Tibial nerve (tissue), 4 donors: Measurements from ENCODE around the gene TBC1D5. TPM values are rescaled to one million over a fixed set of nuclear protein-coding genes. Genes with fewer than 3 reads are reported as not detected.
"Not testable (repeated sequence)": the region's sequence is repeated elsewhere in the genome, so short reads cannot be mapped to it uniquely, and the experiment has no call there.

Experiments used
- DNase-seq, 2 donors: peaks; one replicate each; pipeline ENCODE4 v3.0.0-alpha.2; 2019; ENCODE audit warnings: low spot score in 2 of 2
- H3K27ac ChIP-seq, 4 donors: fragments of 200-600 bp; sonication (generic) in 3 of 4; one replicate each; pipeline ENCODE4 v1.5.1; 2017 to 2019; ENCODE audit warnings: mild to moderate bottlenecking in 1 of 4
- H3K27me3 ChIP-seq, 2 donors: fragments of 200-600 bp; sonication (generic) in 1 of 2; one replicate each; pipeline versions ENCODE4 v1.5.1 to v1.6.0; 2017 to 2019
- H3K36me3 ChIP-seq, 3 donors: fragments of 200-600 bp; sonication (generic); one replicate each; pipeline ENCODE4 v1.5.1; 2018 to 2019
- H3K4me1 ChIP-seq, 4 donors: fragments of 200-600 bp; sonication (generic) in 3 of 4; one replicate each; pipeline ENCODE4 v1.5.1; 2017 to 2019
- H3K4me3 ChIP-seq, 4 donors: fragments of 200-600 bp; sonication (generic) in 3 of 4; one replicate each; pipeline ENCODE4 v1.5.1; 2017 to 2019; ENCODE audit warnings: mild to moderate bottlenecking in 1 of 4, moderate library complexity in 1 of 4
- H3K9me3 ChIP-seq, 4 donors: fragments of 200-600 bp; sonication (generic) in 3 of 4; one replicate each; pipeline ENCODE4 v1.5.1; 2017 to 2019
- EP300 ChIP-seq, 2 donors: sonication (generic); formaldehyde crosslinking; IDR thresholded peaks; one replicate each; pipeline ENCODE4 v1.6.1; 2017; ENCODE audit warnings: antibody characterized with exemption in 2 of 2, mild to moderate bottlenecking in 1 of 2
- POLR2A ChIP-seq, 2 donors: fragments of 450-650 bp; IDR thresholded peaks; one replicate each; pipeline ENCODE4 v1.6.1; 2017; ENCODE audit warnings: antibody characterized with exemption in 2 of 2, mild to moderate bottlenecking in 2 of 2, moderate library complexity in 2 of 2
- WGBS, 2 donors: methylation state at CpG; one replicate each; pipeline ENCODE4 v1.1.5; 2018; 5-methylcytosine and 5-hydroxymethylcytosine counted together
- total RNA-seq, 4 donors: library from RNA; depleted of rRNA; stranded (reverse); fragments of >200 nt; gene quantifications; one replicate each; pipeline ENCODE4 v1.1.0, GENCODE V29; 2016
- TF ChIP-seq, protein P1 (sequence below), 5 experiments: fragments of 200-600 bp in 3 of 5; fragments of 450-650 bp in 2 of 5; sonication (generic) in 3 of 5; IDR thresholded peaks; one replicate each; pipeline ENCODE4 v1.5.1; 2016 to 2019; ENCODE audit warnings: antibody characterized with exemption in 5 of 5, mild to moderate bottlenecking in 3 of 5, moderate library complexity in 2 of 5

TBC1D5 gene
- total RNA-seq, 4 donors from 2014 or later = 55.2 to 128 (median 79.4) TPM

DNA sequence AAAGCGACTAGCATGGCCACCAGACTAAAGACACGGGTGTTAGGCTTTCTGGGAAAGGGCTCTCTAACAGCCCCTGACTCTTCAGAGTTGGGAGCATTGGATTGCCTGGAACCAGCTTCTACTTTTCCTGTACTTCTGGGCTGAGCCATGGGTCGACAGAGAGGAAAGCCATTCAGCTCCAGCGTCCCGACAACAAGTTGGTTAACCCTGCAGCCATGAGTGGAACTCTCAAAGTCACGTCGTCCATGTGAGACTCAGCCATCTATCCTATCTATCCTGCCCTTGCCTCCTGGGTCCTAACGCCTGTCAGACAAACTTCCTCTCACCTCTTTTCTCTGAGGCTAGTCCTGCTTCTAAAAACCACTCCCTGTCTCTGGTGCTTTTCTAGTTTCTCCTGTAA lies 32.6 kb upstream of the TBC1D5 start:
- H3K36me3 ChIP-seq = no peaks in the 10 kb centered on the region
- H3K9me3 ChIP-seq = peaks cover 0 to 3% (median 0%) of the 10 kb centered on the region in 4 donors
- H3K4me1 ChIP-seq = peaks cover 0 to 5% (median 0%) of the 10 kb centered on the region in 4 donors
- TF ChIP-seq EP300 (IDR thresholded peaks at IDR 0.05) (no peak), POLR2A (IDR thresholded peaks at IDR 0.05) (no peak)
- TF ChIP-seq, protein P1, sequence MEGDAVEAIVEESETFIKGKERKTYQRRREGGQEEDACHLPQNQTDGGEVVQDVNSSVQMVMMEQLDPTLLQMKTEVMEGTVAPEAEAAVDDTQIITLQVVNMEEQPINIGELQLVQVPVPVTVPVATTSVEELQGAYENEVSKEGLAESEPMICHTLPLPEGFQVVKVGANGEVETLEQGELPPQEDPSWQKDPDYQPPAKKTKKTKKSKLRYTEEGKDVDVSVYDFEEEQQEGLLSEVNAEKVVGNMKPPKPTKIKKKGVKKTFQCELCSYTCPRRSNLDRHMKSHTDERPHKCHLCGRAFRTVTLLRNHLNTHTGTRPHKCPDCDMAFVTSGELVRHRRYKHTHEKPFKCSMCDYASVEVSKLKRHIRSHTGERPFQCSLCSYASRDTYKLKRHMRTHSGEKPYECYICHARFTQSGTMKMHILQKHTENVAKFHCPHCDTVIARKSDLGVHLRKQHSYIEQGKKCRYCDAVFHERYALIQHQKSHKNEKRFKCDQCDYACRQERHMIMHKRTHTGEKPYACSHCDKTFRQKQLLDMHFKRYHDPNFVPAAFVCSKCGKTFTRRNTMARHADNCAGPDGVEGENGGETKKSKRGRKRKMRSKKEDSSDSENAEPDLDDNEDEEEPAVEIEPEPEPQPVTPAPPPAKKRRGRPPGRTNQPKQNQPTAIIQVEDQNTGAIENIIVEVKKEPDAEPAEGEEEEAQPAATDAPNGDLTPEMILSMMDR (IDR thresholded peaks at IDR 0.05) = no peak
- 80 to 83% methylated on average over 8 of the region's 8 CpGs for WGBS, 2 donors
- H3K27ac ChIP-seq = no peak overlapping the region
- DNase-seq = no peak
- no peaks in the 10 kb centered on the region for H3K27me3 ChIP-seq
- no peak overlapping the region for H3K4me3 ChIP-seq

DNA sequence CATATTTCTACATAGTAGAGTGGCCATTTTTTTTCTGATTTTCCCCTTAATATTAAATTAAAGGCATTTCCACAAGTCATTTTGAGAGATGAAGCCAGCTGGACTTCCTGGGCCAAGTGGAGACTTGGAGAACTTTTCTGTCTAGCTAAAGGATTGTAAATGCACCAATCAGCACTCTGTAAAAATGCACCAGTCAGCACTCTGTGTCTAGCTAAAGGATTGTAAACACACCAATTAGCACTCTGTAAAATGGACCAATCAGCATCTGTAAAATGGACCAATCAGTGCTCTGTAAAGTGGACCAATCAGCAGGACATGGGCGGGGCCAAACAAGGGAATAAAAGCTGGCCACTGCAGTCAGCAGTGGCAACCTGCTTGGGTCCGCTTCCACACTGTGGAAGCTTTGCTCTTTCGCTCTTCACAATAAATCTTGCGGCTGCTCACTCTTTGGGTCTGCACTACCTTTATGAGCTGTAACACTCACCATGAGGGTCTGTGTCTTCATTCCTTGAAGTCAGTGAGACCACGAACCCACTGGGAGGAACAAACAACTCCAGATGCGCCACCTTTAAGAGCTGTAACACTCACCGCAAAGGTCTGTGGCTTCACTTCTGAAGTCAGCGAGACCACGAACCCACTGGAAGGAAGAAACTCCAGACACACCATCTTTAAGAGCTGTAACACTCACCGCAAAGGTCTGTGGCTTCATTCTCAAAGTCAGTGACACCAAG lies 31.9 kb upstream of the TBC1D5 start:
- DNase-seq, H3K36me3 ChIP-seq, H3K9me3 ChIP-seq, H3K27ac ChIP-seq, H3K4me3 ChIP-seq, H3K27me3 ChIP-seq, H3K4me1 ChIP-seq: not testable (repeated sequence)
- 80 to 91% methylated on average over 10 of the region's 10 CpGs for WGBS, 2 donors

DNA sequence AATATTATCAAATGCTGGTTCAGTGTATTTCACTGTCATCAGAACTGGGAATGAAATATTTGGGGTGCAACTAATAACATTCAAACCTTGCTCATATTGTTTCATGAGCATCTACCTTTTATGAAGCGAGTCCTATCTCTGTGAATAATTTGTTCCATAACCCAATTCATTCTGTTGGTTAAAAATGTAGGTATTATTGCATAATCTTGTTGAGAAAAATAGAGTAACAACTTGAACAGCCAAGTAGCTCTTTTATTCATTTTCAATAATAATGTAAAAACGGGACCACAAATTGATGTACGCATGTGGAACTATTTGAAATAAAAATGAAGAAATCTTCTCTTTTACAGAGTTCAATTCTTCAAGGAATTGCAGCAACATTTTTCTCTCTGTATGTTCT lies 30.1 kb upstream of the TBC1D5 start:
- TF ChIP-seq, protein P1 (IDR thresholded peaks at IDR 0.05) = no peak
- TF ChIP-seq POLR2A (IDR thresholded peaks at IDR 0.05) (no peak), EP300 (IDR thresholded peaks at IDR 0.05) (no peak)
- Histone ChIP-seq H3K27me3 (no peaks in the 10 kb centered on the region), H3K36me3 (no peaks in the 10 kb centered on the region), H3K9me3 (peaks cover 0 to 3% (median 0%) of the 10 kb centered on the region in 4 donors), H3K4me1 (peaks cover 0 to 5% (median 0%) of the 10 kb centered on the region in 4 donors), H3K27ac (no peak overlapping the region), H3K4me3 (no peak overlapping the region)
- no peak for DNase-seq
- 88% methylated on average over 3 of the region's 3 CpGs for WGBS, 2 donors

DNA sequence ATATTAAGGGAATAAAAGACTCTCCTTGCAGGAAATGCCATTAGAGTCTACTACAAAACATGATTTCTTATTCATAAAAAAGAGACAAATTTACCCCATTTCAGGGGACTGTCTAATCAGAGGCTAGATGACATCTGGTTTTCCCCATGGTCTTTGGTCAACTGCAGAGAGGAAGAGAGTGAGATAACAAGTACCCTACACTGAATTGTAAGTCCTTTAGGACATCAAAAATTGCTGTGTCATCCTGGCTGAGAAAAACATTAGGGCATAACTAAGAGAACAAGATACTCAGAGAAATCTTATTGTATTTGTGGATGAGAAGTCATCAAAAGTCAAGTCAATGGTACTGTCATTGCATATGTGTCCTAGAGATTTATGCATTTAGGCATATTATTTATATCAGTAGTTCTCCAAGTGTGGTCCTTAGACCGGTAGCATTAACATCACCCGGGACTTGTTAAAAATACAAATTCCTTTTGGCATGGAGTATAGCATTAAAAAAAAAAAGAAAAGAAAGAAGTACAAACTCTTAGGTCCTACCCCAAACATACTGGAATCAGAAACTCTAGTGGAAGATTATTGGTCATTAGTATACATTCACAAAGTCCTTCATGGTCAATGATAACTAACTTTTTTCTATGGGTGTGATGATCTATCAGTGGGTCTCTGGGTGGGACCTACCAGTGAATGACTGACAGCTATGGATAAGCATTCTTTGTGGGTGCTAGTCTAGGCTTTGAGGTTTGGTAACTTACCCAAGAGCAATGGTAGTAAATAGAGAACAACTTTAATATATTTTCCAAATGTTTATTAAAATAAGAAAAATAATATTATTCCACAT lies 29.0 kb upstream of the TBC1D5 start:
- peaks cover 0 to 5% (median 0%) of the 10 kb centered on the region in 4 donors for H3K4me1 ChIP-seq
- H3K27me3 ChIP-seq = no peaks in the 10 kb centered on the region
- WGBS, 2 donors = 70 to 87% methylated on average over 2 of the region's 2 CpGs
- no peaks in the 10 kb centered on the region for H3K36me3 ChIP-seq
- no peak overlapping the region for H3K27ac ChIP-seq
- TF ChIP-seq, protein P1 (IDR thresholded peaks at IDR 0.05) = no peak
- TF ChIP-seq EP300 (IDR thresholded peaks at IDR 0.05) (no peak), POLR2A (IDR thresholded peaks at IDR 0.05) (no peak)
- peaks cover 0 to 3% (median 0%) of the 10 kb centered on the region in 4 donors for H3K9me3 ChIP-seq
- no peak overlapping the region for H3K4me3 ChIP-seq
- DNase-seq = no peak

DNA sequence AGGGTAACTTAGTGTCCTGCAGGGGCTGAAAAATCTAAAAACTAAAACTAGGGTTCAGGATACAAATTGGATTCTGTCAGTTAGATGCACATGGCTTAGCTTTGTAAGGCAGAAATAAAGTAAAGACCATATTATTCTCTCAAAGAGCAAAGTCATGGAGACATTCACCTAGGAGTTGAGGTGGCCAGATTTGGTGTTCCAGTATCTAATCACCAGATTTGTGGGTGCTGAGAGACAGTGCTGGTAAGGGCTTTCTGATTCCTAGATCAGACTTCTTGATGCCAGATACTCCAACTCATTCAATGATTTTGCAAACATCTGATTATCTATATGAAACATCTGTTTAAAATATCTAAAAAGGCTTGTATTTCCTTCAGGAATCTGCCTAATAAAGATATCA lies 28.3 kb upstream of the TBC1D5 start:
- H3K4me3 ChIP-seq = no peak overlapping the region
- no peak for DNase-seq
- H3K9me3 ChIP-seq = peaks cover 0 to 3% (median 0%) of the 10 kb centered on the region in 4 donors
- peaks cover 0 to 5% (median 0%) of the 10 kb centered on the region in 4 donors for H3K4me1 ChIP-seq
- TF ChIP-seq, protein P1 (IDR thresholded peaks at IDR 0.05) = no peak
- TF ChIP-seq EP300 (IDR thresholded peaks at IDR 0.05) = no peak
- TF ChIP-seq POLR2A (IDR thresholded peaks at IDR 0.05) = no peak
- no peaks in the 10 kb centered on the region for H3K36me3 ChIP-seq
- H3K27me3 ChIP-seq = no peaks in the 10 kb centered on the region
- no peak overlapping the region for H3K27ac ChIP-seq
